ENCODE measurements around the gene CSH1. TPM values are rescaled to one million over a fixed set of nuclear protein-coding genes. Genes with fewer than 3 reads are reported as not detected.

The CSH1 gene
- polyA plus RNA-seq, 2 of the 4 experiments (the other 2 are of a cell fraction): not detected

DNA sequence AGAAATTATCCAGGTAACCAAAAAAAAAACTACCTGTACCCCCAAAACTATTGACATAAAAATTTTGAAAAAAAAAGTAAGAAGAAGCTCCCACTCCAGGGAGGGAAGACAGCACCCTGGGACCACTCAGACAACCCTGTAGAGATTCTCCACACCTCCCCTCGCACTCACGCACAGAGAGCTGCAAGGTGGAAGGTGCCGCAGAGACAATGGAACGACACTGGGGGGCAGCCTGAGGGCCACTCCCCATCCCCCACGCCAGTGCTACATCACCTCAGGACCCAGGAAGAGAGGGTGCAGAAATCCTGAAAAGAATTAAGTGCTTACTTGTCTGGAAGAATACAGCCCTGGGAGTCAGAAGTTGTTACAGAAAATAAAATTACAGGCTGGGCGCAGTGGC, 40.9 kb upstream of the CSH1 start:
- CTCF ChIA-PET: interaction anchor here (0.6 to 2.2 kb wide), 11 partner anchors 9 to 372 kb away, joined by 3 to 20 read pairs (median 4); partner anchors contain the start of gene GH1
- TF ChIP-seq ZC3H11A (IDR thresholded peaks at IDR 0.05): no peak
- no peak for TF ChIP-seq TP53 (CRISPR knock-in tag; IDR thresholded peaks at IDR 0.05)
- no peak for TF ChIP-seq HOXB13 (CRISPR knock-in tag; IDR thresholded peaks at IDR 0.05; ENCODE audit: low read depth)
- TF ChIP-seq MAX (IDR thresholded peaks at IDR 0.05): no peak
- TF ChIP-seq ZFP36 (IDR thresholded peaks at IDR 0.05; ENCODE audit: borderline replicate concordance, partially characterized antibody): no peak
- no peak for TF ChIP-seq SREBF2 (IDR thresholded peaks at IDR 0.05)
- no peak for TF ChIP-seq RAD21 (conservative IDR thresholded peaks at IDR 0.05 in 1 of 2, IDR thresholded peaks at IDR 0.05 in 1 of 2)
- TF ChIP-seq FOXS1 (CRISPR knock-in tag; IDR thresholded peaks at IDR 0.05): no peak
- no peak for TF ChIP-seq CHD4 (IDR thresholded peaks at IDR 0.05; ENCODE audit: borderline replicate concordance)
- no peak for TF ChIP-seq CBX8 (IDR thresholded peaks at IDR 0.05)
- TF ChIP-seq, protein P1, sequence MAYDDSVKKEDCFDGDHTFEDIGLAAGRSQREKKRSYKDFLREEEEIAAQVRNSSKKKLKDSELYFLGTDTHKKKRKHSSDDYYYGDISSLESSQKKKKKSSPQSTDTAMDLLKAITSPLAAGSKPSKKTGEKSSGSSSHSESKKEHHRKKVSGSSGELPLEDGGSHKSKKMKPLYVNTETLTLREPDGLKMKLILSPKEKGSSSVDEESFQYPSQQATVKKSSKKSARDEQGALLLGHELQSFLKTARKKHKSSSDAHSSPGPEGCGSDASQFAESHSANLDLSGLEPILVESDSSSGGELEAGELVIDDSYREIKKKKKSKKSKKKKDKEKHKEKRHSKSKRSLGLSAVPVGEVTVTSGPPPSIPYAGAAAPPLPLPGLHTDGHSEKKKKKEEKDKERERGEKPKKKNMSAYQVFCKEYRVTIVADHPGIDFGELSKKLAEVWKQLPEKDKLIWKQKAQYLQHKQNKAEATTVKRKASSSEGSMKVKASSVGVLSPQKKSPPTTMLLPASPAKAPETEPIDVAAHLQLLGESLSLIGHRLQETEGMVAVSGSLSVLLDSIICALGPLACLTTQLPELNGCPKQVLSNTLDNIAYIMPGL (CRISPR knock-in tag; IDR thresholded peaks at IDR 0.05; ENCODE audit: borderline replicate concordance): no peak
- no peak for TF ChIP-seq MAZ (IDR thresholded peaks at IDR 0.05; ENCODE audit: borderline replicate concordance, low read depth, low read length)
- TF ChIP-seq RFX5 (IDR thresholded peaks at IDR 0.05): no peak
- TF ChIP-seq NR3C1 (IDR thresholded peaks at IDR 0.05): no peak
- no peak for TF ChIP-seq ZNF302 (CRISPR knock-in tag; IDR thresholded peaks at IDR 0.05)
- TF ChIP-seq GATA3 (IDR thresholded peaks at IDR 0.05; ENCODE audit: borderline replicate concordance): no peak
- no peak for TF ChIP-seq FOSB (CRISPR knock-in tag; IDR thresholded peaks at IDR 0.05)
- no peak for TF ChIP-seq SMC3 (IDR thresholded peaks at IDR 0.05)
- H3K27ac ChIP-seq: no peak overlapping the region

GRCh38 chr17:63934183-63935112, 38.1 kb upstream of the CSH1 start:
- ATAC-seq (no peak), FAIRE-seq (no peak), DNase-seq (ENCODE audit: low read depth in 1 of 2, low spot score in 1 of 2) (no peak)
- TF ChIP-seq POLR2A (IDR thresholded peaks at IDR 0.05; ENCODE audit: low read length) (no peak), RNF2 (IDR thresholded peaks at IDR 0.05; ENCODE audit: borderline replicate concordance, low read depth) (no peak), EHF (CRISPR knock-in tag; IDR thresholded peaks at IDR 0.05) (no peak), TFCP2L1 (CRISPR knock-in tag; IDR thresholded peaks at IDR 0.05) (no peak), FOXS1 (CRISPR knock-in tag; IDR thresholded peaks at IDR 0.05) (no peak), FOSL2 (IDR thresholded peaks at IDR 0.05) (no peak), FOSL2 (CRISPR knock-in tag; IDR thresholded peaks at IDR 0.05) (no peak), POLR2AphosphoS2 (conservative IDR thresholded peaks at IDR 0.05; ENCODE audit: low read length) (no peak), REST (IDR thresholded peaks at IDR 0.05) (no peak), RCOR1 (IDR thresholded peaks at IDR 0.05; ENCODE audit: low read depth, low read length) (no peak), MYC (IDR thresholded peaks at IDR 0.05; ENCODE audit: borderline replicate concordance, low read length) (no peak), NPAS2 (CRISPR knock-in tag; IDR thresholded peaks at IDR 0.05; ENCODE audit: borderline replicate concordance) (no peak), RARB (CRISPR knock-in tag; IDR thresholded peaks at IDR 0.05) (no peak), TP53 (CRISPR knock-in tag; IDR thresholded peaks at IDR 0.05) (no peak), KDM1A (IDR thresholded peaks at IDR 0.05; ENCODE audit: low read depth) (no peak), KDM5A (IDR thresholded peaks at IDR 0.05) (no peak)
- TF ChIP-seq, protein P2, sequence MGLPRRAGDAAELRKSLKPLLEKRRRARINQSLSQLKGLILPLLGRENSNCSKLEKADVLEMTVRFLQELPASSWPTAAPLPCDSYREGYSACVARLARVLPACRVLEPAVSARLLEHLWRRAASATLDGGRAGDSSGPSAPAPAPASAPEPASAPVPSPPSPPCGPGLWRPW (IDR thresholded peaks at IDR 0.05): no peak
- H3K27ac ChIP-seq: no peak overlapping the region
- WGBS (ENCODE audit: missing lambda C conversion rate): 67% methylated on average over 19 of the region's 21 CpGs
- no peaks in the 10 kb centered on the region for H3K4me1 ChIP-seq
- ChIA-PET POLR2A (no interaction called here), CTCF (interaction anchor here (1.5 to 9.0 kb wide), 11 partner anchors 9 to 199 kb away, joined by 4 to 132 read pairs (median 10); partner anchors contain the start of genes CSHL1, GH1, GH2 and ICAM2)
- H3K4me3 ChIP-seq: no peak overlapping the region
- H3K4me2 ChIP-seq: no peak overlapping the region
- no peaks in the 10 kb centered on the region for H3K9me3 ChIP-seq

More for the DNA sequence above, 40.9 kb upstream of the CSH1 start:
- no peak overlapping the region for H3K4me3 ChIP-seq
- H3K9me3 ChIP-seq: no peaks in the 10 kb centered on the region
- H3K4me1 ChIP-seq: no peaks in the 10 kb centered on the region
- DNase-seq (ENCODE audit: low read depth in 1 of 2, low spot score in 1 of 2) (no peak), ATAC-seq (no peak), FAIRE-seq (no peak)
- no peak overlapping the region for H3K4me2 ChIP-seq
- WGBS (ENCODE audit: missing lambda C conversion rate): 62% methylated on average over 6 of the region's 6 CpGs
- POLR2A ChIA-PET: interaction anchor here (0.7 kb wide), 1 partner anchor 68 kb away, joined by 3 read pairs; no protein-coding TSS in a partner anchor

All from A549 (cell line).